ENCODE measurements around the gene SKI.
"Not testable (repeated sequence)": the region's sequence is repeated elsewhere in the genome, so short reads cannot be mapped to it uniquely, and the experiment has no call there.

Gene SKI

DNA sequence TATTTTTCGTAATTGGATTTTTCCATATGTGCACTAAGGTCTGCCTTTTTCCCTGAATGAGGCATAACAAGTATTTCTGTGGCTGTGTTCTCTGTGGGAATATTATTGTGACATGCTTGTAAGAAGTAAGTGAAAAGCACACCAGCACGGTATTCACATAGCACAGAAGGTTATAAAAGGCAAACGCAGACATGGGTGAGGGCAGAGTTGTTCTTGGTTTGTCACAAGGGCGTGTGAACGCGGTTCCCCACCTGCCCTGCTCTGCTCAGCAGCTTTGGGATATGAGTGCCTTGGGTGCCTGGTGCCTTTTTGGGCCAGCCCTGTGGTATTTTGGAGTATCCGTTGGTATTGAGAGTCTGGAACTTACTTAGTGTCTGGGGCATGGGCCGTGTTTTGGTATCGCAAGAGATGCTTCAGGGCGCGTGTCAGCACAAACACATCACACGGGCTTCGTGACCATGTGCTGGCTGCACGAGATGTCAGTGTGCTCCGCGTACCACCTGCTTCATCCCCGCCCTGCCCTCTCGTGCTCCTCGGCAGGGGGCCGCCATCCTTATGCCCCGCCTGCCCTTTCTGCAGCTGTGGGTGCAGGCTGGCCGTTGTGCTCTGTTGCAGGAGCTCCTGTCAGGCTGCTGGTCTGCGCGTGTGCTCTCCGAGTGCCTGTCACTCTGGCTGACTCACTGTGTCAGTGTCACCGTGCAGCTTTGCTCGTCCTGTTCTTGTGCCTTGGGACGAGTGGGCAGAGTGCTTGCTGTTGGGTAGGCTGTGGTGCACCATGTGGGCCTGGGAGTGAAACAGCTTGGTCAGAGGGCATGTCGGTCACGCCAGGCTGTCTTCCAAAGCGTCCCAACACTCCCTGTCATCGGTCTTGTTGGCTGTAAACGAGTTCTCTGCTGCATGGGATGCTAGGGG is 15.0 kb downstream of the SKI start:
- DNase-seq (ENCODE audit: low read depth in 2 of 2): no peak

- not testable (repeated sequence) for DNase-seq (ENCODE audit: low read depth in 2 of 2)
Observed at GRCh38 chr1:2247045-2247394, 18.9 kb downstream of the SKI start.

DNA sequence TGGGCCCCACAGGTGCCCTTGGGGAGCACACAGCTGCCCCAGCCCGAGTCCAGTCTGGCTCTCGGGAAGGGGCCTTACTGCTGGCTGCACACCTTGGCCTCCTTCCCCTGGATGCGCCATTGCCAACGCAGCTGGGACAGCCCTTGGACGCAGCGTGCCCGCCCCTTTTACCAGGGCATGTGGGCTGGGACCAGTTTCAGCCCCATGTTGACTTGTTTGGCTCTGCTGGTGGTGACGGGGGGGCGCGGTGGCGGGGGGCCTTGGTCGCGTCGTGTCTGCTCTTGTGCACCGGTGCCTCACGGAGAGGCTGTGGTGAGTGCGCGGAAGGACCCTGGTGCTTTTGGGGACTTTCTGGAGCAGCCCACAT is 19.6 kb downstream of the SKI start:
- DNase-seq (ENCODE audit: low read depth in 2 of 2): no peak

DNA sequence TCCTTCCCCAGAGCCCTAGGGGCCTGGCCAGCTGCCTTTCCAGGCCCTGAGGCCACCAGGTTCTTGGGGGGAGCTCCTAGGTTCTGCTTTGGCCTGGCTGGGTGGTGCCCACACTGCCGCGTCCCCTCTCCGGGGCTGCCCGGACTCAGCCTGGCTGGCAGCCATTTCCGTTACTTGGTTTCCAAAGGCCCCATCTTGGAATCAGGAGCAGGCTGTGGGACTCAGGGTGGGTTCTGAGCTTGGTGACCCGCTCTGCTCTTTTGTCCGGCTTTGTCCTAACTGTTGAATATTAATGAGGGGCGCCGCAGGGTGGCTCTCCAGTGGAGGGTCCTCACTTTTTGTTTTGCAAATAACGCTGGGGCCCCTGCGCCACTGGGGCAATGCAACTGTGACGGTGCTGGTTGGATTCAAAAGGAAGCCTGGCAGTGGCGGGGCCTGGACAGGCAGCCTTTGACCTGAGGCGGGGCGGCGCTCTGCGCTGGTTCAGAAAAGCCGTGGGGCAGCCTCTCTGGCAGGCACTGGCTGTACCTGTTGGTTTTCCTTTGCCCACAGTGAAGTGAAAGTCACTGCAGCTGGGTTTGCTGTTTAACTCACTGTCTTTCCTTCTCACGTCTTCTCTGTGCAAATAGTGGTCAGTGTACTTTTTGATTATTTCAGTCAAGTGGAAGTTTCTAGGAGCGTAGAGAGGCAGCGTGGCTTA is 20.2 kb downstream of the SKI start:
- no peak for DNase-seq (ENCODE audit: low read depth in 2 of 2)

- DNase-seq (ENCODE audit: low read depth in 2 of 2): no peak
Observed at GRCh38 chr1:2248854-2249558, 20.9 kb downstream of the SKI start.

- DNase-seq (ENCODE audit: low read depth in 2 of 2): no peak
Observed at GRCh38 chr1:2249559-2249906, 21.4 kb downstream of the SKI start.

GRCh38 chr1:2250721-2251281 is 22.7 kb downstream of the SKI start:
- no peak for DNase-seq (ENCODE audit: low read depth in 2 of 2)

DNA sequence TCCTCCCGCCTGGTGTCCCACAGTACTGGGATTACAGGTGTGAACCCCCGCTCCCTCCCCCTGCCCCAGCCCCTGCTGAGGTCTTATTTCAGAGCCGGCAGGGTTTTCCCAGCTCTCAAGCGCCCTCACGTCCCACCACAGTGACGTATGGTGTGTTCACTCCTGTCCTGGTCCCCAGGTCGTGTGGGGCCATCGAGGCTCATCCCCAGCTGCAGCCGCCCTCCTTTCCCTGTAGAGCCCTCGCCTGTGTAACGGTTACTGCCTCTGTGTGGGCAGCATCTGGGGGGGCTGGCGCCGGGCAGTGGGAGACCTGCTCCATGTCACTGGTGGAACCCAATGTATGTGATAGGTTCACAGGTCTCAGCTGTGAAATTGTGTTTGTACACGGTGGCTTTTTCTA is 23.2 kb downstream of the SKI start:
- DNase-seq (ENCODE audit: low read depth in 2 of 2): no peak

DNA sequence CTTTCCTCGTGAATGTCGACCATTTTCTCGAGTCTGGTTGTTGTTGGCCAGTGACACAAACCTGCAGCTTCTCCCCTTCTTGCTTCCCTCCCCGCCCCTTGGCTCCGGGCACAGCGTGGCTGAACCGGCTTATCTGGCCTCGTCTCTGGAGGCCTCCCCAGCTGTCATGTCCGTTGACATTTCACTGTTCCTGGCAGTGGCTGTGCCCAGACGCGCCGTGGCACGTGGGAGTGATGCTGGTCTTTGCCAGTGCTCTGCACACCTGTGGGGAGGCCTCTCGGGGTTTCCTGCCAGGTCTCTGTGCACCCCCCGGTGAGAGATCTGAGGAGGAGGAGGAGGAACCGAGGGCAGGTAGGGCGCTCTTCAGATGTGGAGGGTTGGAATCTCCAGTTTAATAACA is 23.7 kb downstream of the SKI start:
- no peak for DNase-seq (ENCODE audit: low read depth in 2 of 2)

- no peak for DNase-seq (ENCODE audit: low read depth in 2 of 2)
Observed at GRCh38 chr1:2252423-2252822, 24.3 kb downstream of the SKI start.

GRCh38 chr1:2253036-2253796 is 25.1 kb downstream of the SKI start:
- no peak for DNase-seq (ENCODE audit: low read depth in 2 of 2)

GRCh38 chr1:2253797-2254480 is 25.8 kb downstream of the SKI start:
- no peak for DNase-seq (ENCODE audit: low read depth in 2 of 2)

- DNase-seq (ENCODE audit: low read depth in 2 of 2): no peak
Observed at GRCh38 chr1:2255047-2255419, 26.9 kb downstream of the SKI start.

- peak in 1 of 2 donors; percentile 47 for DNase-seq (ENCODE audit: low read depth in 2 of 2)
Observed at GRCh38 chr1:2255420-2256369, 27.6 kb downstream of the SKI start.

DNA sequence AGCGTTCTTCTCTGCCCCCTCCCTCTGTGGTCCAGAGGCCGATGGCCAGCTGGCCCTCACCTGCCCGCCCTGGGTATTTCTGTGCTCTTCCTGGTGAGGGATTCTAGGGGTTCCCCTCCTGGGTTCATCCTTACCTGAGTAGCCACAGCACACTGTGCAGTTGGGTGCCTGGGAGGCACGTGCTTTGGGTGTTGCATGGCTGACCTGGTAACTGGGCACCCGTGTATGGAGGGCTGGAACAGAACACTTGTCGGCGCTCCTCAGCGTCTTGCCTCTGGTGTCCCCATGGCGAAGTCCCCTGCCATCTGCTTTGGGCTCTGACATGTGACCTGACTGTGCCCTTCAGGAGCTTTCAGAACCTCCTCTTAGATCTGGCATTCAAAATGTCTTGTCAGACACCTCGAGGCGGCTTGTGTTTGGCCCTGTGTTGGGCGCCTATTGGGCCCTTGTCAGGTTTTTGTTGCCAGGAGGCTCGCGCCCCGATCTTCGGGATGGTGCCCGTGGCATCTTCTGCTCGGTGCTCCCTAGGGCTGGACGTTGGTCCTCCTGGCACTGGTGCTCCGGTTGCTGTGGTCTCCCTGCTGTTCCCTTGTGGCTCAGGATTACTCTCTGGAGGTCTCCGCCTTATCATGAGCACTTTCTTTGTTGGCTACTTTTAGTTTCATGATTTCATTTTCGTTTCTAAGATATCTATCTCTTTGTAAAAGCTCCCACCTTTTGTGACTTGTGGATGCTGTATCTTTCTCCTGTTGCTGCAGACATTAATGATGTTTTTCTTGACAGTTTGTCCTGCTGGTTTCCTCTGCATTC is 28.5 kb downstream of the SKI start:
- no peak for DNase-seq (ENCODE audit: low read depth in 2 of 2)

- DNase-seq (ENCODE audit: low read depth in 2 of 2): no peak
Observed at GRCh38 chr1:2257245-2257627, 29.1 kb downstream of the SKI start.

DNA sequence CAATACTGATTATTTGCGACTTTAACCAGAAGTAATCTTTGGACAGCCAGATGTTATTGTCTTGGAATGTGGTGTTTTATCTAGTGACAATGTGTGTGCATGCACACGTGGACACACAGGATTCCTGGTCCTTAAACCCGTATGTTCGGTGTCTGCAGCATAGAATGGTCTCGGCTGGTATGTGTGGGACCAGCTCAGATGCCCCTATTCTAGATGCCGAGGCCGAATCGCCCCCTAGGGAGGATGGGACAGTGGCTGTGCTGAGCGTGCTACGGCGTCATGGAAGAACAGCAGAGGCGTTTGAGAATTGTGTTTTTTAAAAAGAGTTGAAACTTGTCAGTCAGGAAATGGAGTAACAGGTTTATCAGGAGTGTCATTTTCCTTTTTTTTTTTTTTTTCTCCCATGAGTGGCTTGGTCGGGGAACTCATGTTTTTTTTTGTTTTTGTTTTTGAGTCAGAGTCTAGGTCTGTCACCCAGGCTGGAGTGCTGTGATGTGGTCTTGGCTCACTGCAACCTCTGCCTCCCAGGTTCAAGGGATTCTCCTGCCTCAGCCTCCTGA is 30.1 kb downstream of the SKI start:
- no peak for DNase-seq (ENCODE audit: low read depth in 2 of 2)

DNA sequence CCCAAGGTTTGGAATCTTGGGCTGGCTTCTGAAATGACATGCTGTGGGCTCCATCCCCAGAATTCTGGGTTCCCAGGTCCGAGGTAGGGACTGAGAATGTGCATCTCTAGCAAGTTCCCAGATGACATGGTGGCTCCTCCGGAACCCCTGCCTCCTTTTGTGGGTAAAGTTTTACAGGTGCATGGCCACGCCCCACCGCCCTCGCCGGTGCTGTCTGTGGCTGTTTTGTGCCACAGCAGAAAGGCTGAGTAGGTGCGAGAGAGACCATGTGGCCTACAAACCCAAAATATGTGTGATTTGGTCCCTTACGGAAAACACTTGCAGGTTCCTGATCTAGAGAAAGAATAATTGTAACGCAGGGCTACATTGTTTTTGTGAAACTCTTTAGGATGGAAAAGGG is 30.9 kb downstream of the SKI start:
- DNase-seq (ENCODE audit: low read depth in 2 of 2): peak; percentile 33 to 40
